ENCODE measurements around the gene ZNF512B. TPM values are rescaled to one million over a fixed set of nuclear protein-coding genes. Genes with fewer than 3 reads are reported as not detected.
A peak's percentile ranks its signal among the peaks of the same experiment; 100 is the strongest.
"Not testable (repeated sequence)": the region's sequence is repeated elsewhere in the genome, so short reads cannot be mapped to it uniquely, and the experiment has no call there.

ZNF512B gene
- total RNA-seq, 4 donors from 2014 or later = 5.7 to 10.9 (median 8.8) TPM

DNA sequence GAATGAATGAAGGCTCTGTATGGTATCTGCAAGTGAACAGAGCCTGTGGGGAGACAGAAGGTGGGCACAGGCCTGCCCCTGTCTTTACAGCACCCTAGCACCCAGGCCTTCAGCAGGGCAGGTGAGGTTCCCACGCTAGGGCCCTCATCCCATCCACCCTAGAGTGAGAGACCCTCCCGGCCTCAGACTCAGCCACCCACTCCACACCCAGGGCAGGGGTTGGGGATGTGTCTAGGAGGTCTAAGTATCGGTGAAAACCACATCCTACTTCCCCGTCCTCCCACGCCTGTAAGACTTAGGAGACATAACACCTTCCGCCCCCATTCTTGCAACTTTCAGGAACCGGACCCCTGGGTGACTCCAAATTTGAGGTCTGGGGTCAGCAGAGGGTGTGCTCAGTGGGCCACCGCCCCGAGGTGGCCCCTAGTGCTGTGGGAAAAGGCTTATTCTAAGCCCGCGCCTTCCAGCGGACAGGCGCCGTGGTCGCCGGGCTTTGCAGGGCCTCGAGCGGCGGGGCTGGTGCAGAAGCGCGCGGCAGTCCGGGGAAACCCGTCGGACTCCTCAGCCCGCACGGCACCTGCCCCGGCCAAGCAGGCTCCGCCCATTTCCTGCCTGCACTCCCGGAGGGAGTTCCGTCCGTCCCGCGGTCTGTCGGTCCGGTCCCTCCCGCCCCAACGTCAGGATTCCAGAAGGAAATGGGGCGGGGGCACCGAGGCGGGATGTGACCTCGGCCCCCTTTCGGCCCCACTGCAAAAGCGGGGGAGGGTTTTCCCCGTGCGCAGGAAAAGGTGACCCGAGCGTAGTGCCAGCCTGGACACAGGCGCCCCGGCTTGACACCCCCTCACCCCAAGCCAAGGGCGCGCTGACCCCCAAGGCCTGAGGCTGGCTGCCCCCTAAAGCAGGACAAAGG, 8.8 kb upstream of the ZNF512B start:
- ATAC-seq (peak in 1 of 2 donors; percentile 14), DNase-seq (peak in 1 of 2 donors; percentile 55)
- H3K27ac ChIP-seq = peak overlapping the region; percentile 50 to 61 (median 54)
- TF ChIP-seq POLR2A (IDR thresholded peaks at IDR 0.05) (no peak), CTCF (IDR thresholded peaks at IDR 0.05 in 4 of 5, conservative IDR thresholded peaks at IDR 0.05 in 1 of 5) (no peak)
- H3K4me1 ChIP-seq = peaks cover 22 to 33% of the 10 kb centered on the region in 2 donors
- in situ Hi-C loops (cut with MboI; ENCODE audit: low sequenced_read_pairs in 4 of 4) (loop anchor here in 1 of 4 donors (10.0 kb wide), 1 partner anchor 194 kb away; no protein-coding TSS in a partner anchor), intact Hi-C loops (cut with DNase I; ENCODE audit: low total_unique reads) (no loop called here)
- peak overlapping the region; percentile 56 to 75 (median 61) for H3K4me3 ChIP-seq
- H3K36me3 ChIP-seq = peaks cover 0 to 10% of the 10 kb centered on the region in 2 donors
- H3K27me3 ChIP-seq = peaks cover 0 to 17% (median 7%) of the 10 kb centered on the region in 3 donors
- no peaks in the 10 kb centered on the region for H3K9me3 ChIP-seq

DNA sequence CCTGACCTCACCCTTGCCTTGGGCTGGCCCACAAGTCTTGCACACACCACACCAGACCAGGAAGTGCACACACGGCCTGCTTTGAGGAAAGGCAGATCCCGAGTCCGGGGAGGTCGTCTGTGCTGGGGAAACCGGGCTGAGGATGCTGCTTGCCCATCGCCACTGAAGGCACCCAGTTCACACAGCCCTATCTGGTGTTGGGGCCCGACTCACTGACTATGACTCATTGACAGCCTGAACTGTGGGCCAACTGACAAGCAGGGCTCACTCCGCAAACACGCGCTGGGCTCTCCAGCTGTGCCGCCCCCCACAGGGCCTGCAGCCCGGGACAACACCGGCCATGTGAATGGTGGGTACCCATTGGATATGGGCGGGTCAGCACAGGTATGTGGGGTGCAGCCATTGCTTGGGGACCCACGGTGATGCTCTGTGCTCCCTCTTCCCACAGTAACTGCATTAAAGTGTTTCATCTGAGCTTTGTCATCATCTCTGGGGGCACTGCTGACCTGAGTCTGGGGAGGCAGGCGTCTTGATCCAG, 8.1 kb upstream of the ZNF512B start:
- no peak for TF ChIP-seq CTCF (IDR thresholded peaks at IDR 0.05 in 4 of 5, conservative IDR thresholded peaks at IDR 0.05 in 1 of 5)
- TF ChIP-seq POLR2A (IDR thresholded peaks at IDR 0.05) = no peak
- in situ Hi-C loops (cut with MboI; ENCODE audit: low sequenced_read_pairs in 4 of 4) (loop anchor here in 1 of 4 donors (10.0 kb wide), 1 partner anchor 193 kb away; no protein-coding TSS in a partner anchor), intact Hi-C loops (cut with DNase I; ENCODE audit: low total_unique reads) (no loop called here)
- ATAC-seq (no peak), DNase-seq (peak in 1 of 2 donors; percentile 12)
- peaks cover 22 to 41% of the 10 kb centered on the region in 2 donors for H3K4me1 ChIP-seq
- peaks cover 0 to 17% (median 7%) of the 10 kb centered on the region in 3 donors for H3K27me3 ChIP-seq
- peaks cover 0 to 3% of the 10 kb centered on the region in 2 donors for H3K36me3 ChIP-seq
- H3K27ac ChIP-seq = no peak overlapping the region
- H3K4me3 ChIP-seq = no peak overlapping the region
- H3K9me3 ChIP-seq = no peaks in the 10 kb centered on the region

- Histone ChIP-seq H3K9me3 (no peaks in the 10 kb centered on the region), H3K4me1 (peaks cover 16 to 36% of the 10 kb centered on the region in 2 donors), H3K27ac (no peak overlapping the region), H3K4me3 (no peak overlapping the region), H3K27me3 (peaks cover 0 to 17% (median 7%) of the 10 kb centered on the region in 3 donors), H3K36me3 (no peaks in the 10 kb centered on the region)
- DNase-seq (no peak), ATAC-seq (no peak)
- no peak for TF ChIP-seq POLR2A (IDR thresholded peaks at IDR 0.05)
- no peak for TF ChIP-seq CTCF (IDR thresholded peaks at IDR 0.05 in 4 of 5, conservative IDR thresholded peaks at IDR 0.05 in 1 of 5)
- intact Hi-C loops (cut with DNase I; ENCODE audit: low total_unique reads) (no loop called here), in situ Hi-C loops (cut with MboI; ENCODE audit: low sequenced_read_pairs in 4 of 4) (loop anchor here in 1 of 4 donors (10.0 kb wide), 1 partner anchor 192 kb away; no protein-coding TSS in a partner anchor)
Measured at GRCh38 chr20:63976980-63977738, 7.4 kb upstream of the ZNF512B start.

GRCh38 chr20:63976511-63976910, 6.8 kb upstream of the ZNF512B start:
- Histone ChIP-seq H3K27me3 (peaks cover 0 to 17% (median 7%) of the 10 kb centered on the region in 3 donors), H3K4me1 (peaks cover 11 to 32% of the 10 kb centered on the region in 2 donors)
- in situ Hi-C loops (cut with MboI; ENCODE audit: low sequenced_read_pairs in 4 of 4) = loop anchor here in 1 of 4 donors (10.0 kb wide), 1 partner anchor 192 kb away; no protein-coding TSS in a partner anchor
- DNase-seq; ATAC-seq; H3K4me3 ChIP-seq; H3K27ac ChIP-seq; intact Hi-C loops (cut with DNase I; ENCODE audit: low total_unique reads); H3K36me3 ChIP-seq; H3K9me3 ChIP-seq: not testable (repeated sequence)
